CD4-positive, CD25-positive, alpha-beta regulatory T cell (primary cell): Measurements from ENCODE around the gene TLR5. TPM values are rescaled to one million over a fixed set of nuclear protein-coding genes. Genes with fewer than 3 reads are reported as not detected.

Experiments
- ATAC-seq, 2 donors: fragments of 150-1000 bp; cut with Tn5 transposase; one replicate each; pipeline ENCODE4 v1.10.0; 2021; ENCODE audit warnings: low read depth in 2 of 2, moderate number of reproducible peaks in 2 of 2, moderate library complexity in 1 of 2
- DNase-seq, 3 donors: peaks; one replicate each; pipeline versions ENCODE4 v3.0.0 to v3.0.0-alpha.2; 2012 to 2022; ENCODE audit warnings: mixed read lengths in 1 of 3
- H3K27ac ChIP-seq: one replicate; pipeline ENCODE4 v1.7.0; 2013; ENCODE audit warnings: mild to moderate bottlenecking, low read length; ENCODE audit not compliant: insufficient read depth, poor library complexity, severe bottlenecking
- H3K27me3 ChIP-seq: one replicate; pipeline ENCODE4 v1.7.0; 2013; ENCODE audit warnings: low read length; ENCODE audit not compliant: control insufficient read depth, insufficient read depth
- H3K36me3 ChIP-seq: one replicate; pipeline ENCODE4 v1.7.0; 2013; ENCODE audit warnings: mild to moderate bottlenecking, low read length, moderate library complexity; ENCODE audit not compliant: control insufficient read depth, insufficient read depth
- H3K4me1 ChIP-seq: 2 replicates; pipeline ENCODE4 v1.7.0; 2013; ENCODE audit warnings: mild to moderate bottlenecking, low read length; ENCODE audit not compliant: insufficient read depth, control insufficient read depth, poor library complexity, severe bottlenecking
- H3K4me3 ChIP-seq: one replicate; pipeline ENCODE4 v1.7.0; 2013; ENCODE audit warnings: low read depth, mild to moderate bottlenecking, low read length, moderate library complexity
- H3K9me3 ChIP-seq, 2 experiments: 1 replicate in 1 of 2; 2 replicates in 1 of 2; pipeline ENCODE4 v1.7.0; 2013; ENCODE audit warnings: low read length in 2 of 2, mild to moderate bottlenecking in 1 of 2, moderate library complexity in 1 of 2; ENCODE audit not compliant: control insufficient read depth in 2 of 2
- H3K27ac Mint-ChIP-seq, 3 donors: one replicate each; pipeline ENCODE4 v1.8.0; 2020 to 2022; ENCODE audit warnings: mild to moderate bottlenecking in 3 of 3, mixed read lengths in 3 of 3, moderate library complexity in 2 of 3
- H3K27me3 Mint-ChIP-seq: one replicate; pipeline ENCODE4 v1.8.0; 2022; ENCODE audit warnings: mild to moderate bottlenecking, mixed read lengths
- H3K36me3 Mint-ChIP-seq: one replicate; pipeline ENCODE4 v1.8.0; 2020; ENCODE audit warnings: mixed read lengths
- H3K4me1 Mint-ChIP-seq, 4 donors: one replicate each; pipeline ENCODE4 v1.8.0; 2020 to 2022; ENCODE audit warnings: mixed read lengths in 4 of 4, mild to moderate bottlenecking in 1 of 4
- H3K4me3 Mint-ChIP-seq, 4 donors: one replicate each; pipeline ENCODE4 v1.8.0; 2020 to 2022; ENCODE audit warnings: mild to moderate bottlenecking in 4 of 4, mixed read lengths in 4 of 4, moderate library complexity in 3 of 4
- H3K9me3 Mint-ChIP-seq, 7 donors: one replicate each; pipeline ENCODE4 v1.8.0; 2020 to 2022; ENCODE audit warnings: mixed read lengths in 7 of 7, mild to moderate bottlenecking in 3 of 7, moderate library complexity in 2 of 7
- polyA plus RNA-seq, 4 donors: library from polyadenylated mRNA; unstranded; fragments of 300-500 nt; fragmentation: Illumina TruSeq; gene quantifications; one replicate each; pipeline ENCODE4 v1.2.3, GENCODE V29; 2021
- total RNA-seq: library from RNA; stranded (reverse); gene quantifications from one replicate; pipeline ENCODE4 v1.2.3, GENCODE V29; 2022

Gene TLR5
- total and polyA plus RNA-seq, 5 donors from 2014 or later: 0.84 to 9.5 (median 5.0) TPM

DNA sequence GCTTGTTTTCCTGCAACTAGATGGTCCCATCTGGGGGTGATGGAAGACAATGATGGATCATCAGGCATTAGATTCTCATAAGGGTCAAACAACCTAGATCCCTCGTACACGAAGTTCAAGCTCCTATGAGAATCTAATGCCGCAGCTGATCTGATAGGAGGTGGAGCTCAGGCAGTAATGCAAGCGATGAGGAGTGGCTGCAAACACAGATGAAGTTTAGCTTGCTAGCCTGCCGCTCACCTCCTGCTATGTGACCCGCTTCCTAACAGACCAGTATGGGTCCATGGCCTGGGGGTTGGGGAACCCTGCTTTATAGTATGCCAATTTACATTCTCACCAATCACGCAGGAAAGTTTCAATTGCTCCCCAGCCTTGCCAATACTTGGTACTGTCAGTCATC is 37.5 kb downstream of the TLR5 start:
- no peaks in the 10 kb centered on the region for H3K27me3 ChIP-seq
- no peak overlapping the region for H3K4me3 ChIP-seq
- no peaks in the 10 kb centered on the region for H3K4me1 ChIP-seq
- H3K27ac Mint-ChIP-seq: no peak overlapping the region
- H3K4me1 Mint-ChIP-seq: peaks cover 0 to 3% (median 0%) of the 10 kb centered on the region in 4 donors
- no peaks in the 10 kb centered on the region for H3K36me3 ChIP-seq
- no peaks in the 10 kb centered on the region for H3K36me3 Mint-ChIP-seq
- H3K9me3 ChIP-seq: no peaks in the 10 kb centered on the region
- H3K27ac ChIP-seq: no peak overlapping the region
- peaks cover 0 to 6% (median 2%) of the 10 kb centered on the region in 7 donors for H3K9me3 Mint-ChIP-seq
- DNase-seq (no peak), ATAC-seq (no peak)
- H3K27me3 Mint-ChIP-seq: peaks cover 23% of the 10 kb centered on the region
- H3K4me3 Mint-ChIP-seq: no peak overlapping the region

DNA sequence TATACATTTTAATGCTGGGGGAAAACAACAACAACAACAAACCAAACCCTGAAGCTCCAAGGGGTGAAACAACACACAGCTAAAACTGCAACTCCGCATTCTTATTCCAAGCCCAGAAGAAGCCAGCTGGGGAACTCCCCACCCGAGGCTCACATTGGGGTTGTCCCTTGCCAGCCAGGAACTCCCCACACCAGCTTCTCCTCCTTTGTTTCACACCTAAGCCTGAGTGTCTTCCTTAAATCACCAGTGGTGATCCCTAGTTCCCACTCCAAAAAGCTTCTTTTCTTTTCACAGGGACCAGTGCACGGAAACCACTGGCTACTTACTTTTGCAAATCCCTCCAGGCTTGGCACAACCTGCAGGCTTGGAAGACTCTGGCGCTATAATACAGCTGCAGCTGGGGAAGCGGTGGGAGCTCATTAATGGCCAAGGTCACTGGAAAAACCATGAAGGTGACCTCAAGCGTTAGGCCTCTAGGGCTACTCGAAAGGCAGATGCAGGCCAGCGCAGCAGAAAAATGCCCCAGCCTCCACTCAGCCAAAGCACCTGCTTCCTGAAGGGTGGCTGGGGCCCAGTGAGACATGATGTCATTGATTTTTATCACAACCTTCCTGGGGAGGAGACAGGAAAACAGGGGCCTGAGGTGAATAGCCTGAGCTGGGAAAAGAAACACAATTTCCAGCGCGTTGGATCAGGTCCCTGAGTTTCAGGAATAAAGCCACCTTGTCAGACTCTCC is 40.1 kb downstream of the TLR5 start:
- Mint-ChIP-seq H3K36me3 (no peaks in the 10 kb centered on the region), H3K27me3 (peaks cover 33% of the 10 kb centered on the region), H3K4me1 (no peaks in the 10 kb centered on the region), H3K4me3 (no peak overlapping the region), H3K27ac (no peak overlapping the region), H3K9me3 (peaks cover 0 to 13% (median 3%) of the 10 kb centered on the region in 7 donors)
- ATAC-seq (no peak), DNase-seq (no peak)
- Histone ChIP-seq H3K4me1 (no peaks in the 10 kb centered on the region), H3K36me3 (no peaks in the 10 kb centered on the region), H3K9me3 (peaks cover 3 to 6% of the 10 kb centered on the region in 2 experiments), H3K27me3 (no peaks in the 10 kb centered on the region), H3K27ac (no peak overlapping the region), H3K4me3 (no peak overlapping the region)

DNA sequence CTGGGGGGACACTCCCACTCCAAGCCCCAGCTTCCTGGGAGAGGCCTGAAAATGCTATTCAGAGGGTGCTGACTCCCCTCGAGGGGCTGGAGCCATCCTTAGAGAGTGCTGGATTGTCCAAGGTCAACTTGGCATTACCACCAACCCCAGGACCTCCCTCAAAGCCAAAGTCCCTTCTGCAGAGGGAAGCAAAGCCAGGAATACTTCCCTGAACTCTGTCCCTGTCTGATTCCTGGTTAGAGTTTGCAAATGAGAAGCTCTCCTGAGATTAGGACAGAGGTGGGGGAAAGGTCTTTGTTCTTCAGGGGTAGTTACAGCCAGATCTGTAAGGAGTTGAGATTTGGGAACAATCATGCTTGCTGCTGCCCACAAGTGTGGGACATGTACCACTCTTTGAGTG is 45.3 kb downstream of the TLR5 start:
- Mint-ChIP-seq H3K27ac (no peak overlapping the region), H3K27me3 (peaks cover 29% of the 10 kb centered on the region)
- H3K9me3 ChIP-seq: peaks cover 3 to 6% of the 10 kb centered on the region in 2 experiments

DNA sequence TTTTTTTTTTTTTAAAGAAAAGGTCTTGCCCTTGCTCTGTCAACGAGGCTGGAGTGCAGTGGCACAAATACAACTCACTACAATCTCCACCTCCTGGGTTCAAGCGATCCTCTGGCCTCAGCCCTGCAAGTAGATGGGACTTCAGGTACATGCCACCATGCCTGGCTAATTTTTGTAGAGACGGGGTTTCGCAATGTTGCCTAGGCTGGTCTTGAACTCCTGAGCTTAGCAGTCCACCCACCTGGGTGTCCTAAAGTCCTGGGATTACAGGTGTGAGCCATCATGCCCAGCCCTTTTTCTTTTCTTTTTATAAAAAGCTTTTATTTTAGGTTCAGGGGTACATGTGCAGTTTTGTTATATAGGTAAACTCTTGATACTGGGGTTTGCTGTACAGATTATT is 47.2 kb downstream of the TLR5 start:
- Histone ChIP-seq H3K27me3 (no peaks in the 10 kb centered on the region), H3K36me3 (no peaks in the 10 kb centered on the region), H3K4me1 (no peaks in the 10 kb centered on the region), H3K27ac (no peak overlapping the region), H3K9me3 (peaks cover 3 to 6% of the 10 kb centered on the region in 2 experiments), H3K4me3 (no peak overlapping the region)
- Mint-ChIP-seq H3K27me3 (peaks cover 20% of the 10 kb centered on the region), H3K9me3 (peaks cover 0 to 10% (median 0%) of the 10 kb centered on the region in 7 donors), H3K27ac (no peak overlapping the region), H3K4me1 (no peaks in the 10 kb centered on the region), H3K36me3 (no peaks in the 10 kb centered on the region), H3K4me3 (no peak overlapping the region)
- DNase-seq (no peak), ATAC-seq (no peak)

More for the DNA sequence above, 45.3 kb downstream of the TLR5 start:
- Mint-ChIP-seq H3K9me3 (peaks cover 0 to 13% (median 3%) of the 10 kb centered on the region in 7 donors), H3K4me3 (no peak overlapping the region), H3K4me1 (no peaks in the 10 kb centered on the region), H3K36me3 (no peaks in the 10 kb centered on the region)
- Histone ChIP-seq H3K36me3 (no peaks in the 10 kb centered on the region), H3K27me3 (no peaks in the 10 kb centered on the region), H3K4me3 (no peak overlapping the region), H3K27ac (no peak overlapping the region), H3K4me1 (no peaks in the 10 kb centered on the region)
- no peak for DNase-seq
- ATAC-seq: no peak

DNA sequence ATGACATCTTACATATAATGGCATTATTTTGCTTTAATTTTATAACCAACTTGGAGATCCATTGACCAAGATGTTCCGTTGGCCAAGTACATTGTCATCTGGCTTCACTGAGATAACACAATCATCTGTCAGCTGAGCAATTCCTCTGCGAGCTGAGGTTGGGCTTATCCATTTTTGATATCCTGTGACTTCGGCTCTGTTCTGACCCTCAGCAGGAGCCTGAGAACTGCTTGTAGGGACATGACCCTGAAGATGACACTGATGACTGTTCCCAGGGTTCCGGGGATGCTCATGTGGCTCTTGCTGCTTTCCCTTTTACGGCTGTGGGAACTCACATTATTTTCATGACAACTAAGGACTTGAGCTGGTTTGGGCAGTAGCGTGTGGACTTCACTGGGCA is 51.2 kb downstream of the TLR5 start:
- H3K4me1 Mint-ChIP-seq: peaks cover 0 to 2% (median 0%) of the 10 kb centered on the region in 4 donors
- no peak overlapping the region for H3K4me3 Mint-ChIP-seq
- H3K27ac ChIP-seq: no peak overlapping the region
- ATAC-seq (no peak), DNase-seq (no peak)
- H3K4me1 ChIP-seq: no peaks in the 10 kb centered on the region
- no peak overlapping the region for H3K4me3 ChIP-seq
- no peaks in the 10 kb centered on the region for H3K27me3 ChIP-seq
- no peaks in the 10 kb centered on the region for H3K9me3 Mint-ChIP-seq
- no peaks in the 10 kb centered on the region for H3K36me3 Mint-ChIP-seq
- no peaks in the 10 kb centered on the region for H3K9me3 ChIP-seq
- H3K27me3 Mint-ChIP-seq: peaks cover 9% of the 10 kb centered on the region
- H3K36me3 ChIP-seq: no peaks in the 10 kb centered on the region
- no peak overlapping the region for H3K27ac Mint-ChIP-seq

DNA sequence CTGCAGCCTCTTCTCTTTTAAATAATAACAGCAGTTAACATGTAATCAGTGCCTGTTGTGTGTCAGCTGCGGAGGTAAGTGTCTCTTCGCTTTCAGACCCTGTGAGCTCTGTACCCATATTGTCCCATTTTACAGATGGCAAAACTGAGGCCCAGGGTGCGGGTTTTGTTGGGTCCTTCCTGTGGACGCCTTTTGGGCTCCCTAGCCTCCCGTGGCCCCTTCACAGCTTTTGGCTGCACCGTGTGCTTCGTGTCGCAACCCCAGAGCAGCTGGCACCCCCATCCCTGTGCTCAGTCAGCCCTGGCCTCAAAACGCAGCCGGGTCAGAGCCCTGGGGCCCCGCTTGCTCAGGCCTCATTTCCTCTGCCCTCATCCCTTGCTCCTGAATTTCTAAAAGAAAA is 53.8 kb downstream of the TLR5 start:
- Histone ChIP-seq H3K27ac (no peak overlapping the region), H3K27me3 (no peaks in the 10 kb centered on the region), H3K4me1 (no peaks in the 10 kb centered on the region), H3K4me3 (no peak overlapping the region), H3K9me3 (no peaks in the 10 kb centered on the region), H3K36me3 (no peaks in the 10 kb centered on the region)
- Mint-ChIP-seq H3K27me3 (peaks cover 9% of the 10 kb centered on the region), H3K9me3 (no peaks in the 10 kb centered on the region), H3K4me3 (no peak overlapping the region), H3K27ac (no peak overlapping the region), H3K36me3 (no peaks in the 10 kb centered on the region), H3K4me1 (peaks cover 0 to 2% (median 0%) of the 10 kb centered on the region in 4 donors)
- no peak for DNase-seq
- ATAC-seq: no peak

DNA sequence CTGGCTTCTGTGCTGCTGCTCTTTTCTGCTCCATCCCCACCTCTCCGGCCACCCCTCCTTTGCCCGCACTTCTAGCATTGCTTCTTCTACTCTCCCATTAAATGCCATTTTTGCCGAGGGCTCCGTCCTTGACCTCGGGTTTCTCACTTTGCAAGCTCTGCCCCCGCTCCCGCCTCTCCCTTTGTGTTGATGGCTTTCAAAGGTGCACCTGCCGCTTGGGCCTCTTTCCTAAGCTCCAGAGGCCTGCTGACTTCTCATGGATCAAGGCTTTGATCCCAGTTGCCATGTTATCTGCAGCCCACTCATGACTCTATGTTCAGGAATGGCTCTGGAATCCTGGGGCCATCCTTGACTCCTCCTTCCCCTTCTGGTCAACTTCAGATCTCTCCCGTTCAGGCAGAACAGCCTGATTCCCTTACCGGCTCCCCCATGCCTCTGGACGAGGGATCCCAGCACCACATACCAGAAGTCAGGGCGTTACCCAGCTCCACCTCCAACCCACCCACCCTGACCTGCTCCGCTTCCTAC is 54.3 kb downstream of the TLR5 start:
- no peaks in the 10 kb centered on the region for H3K36me3 ChIP-seq
- no peak for DNase-seq
- H3K27ac ChIP-seq: no peak overlapping the region
- H3K27ac Mint-ChIP-seq: no peak overlapping the region
- H3K4me3 ChIP-seq: no peak overlapping the region
- H3K4me3 Mint-ChIP-seq: no peak overlapping the region
- no peaks in the 10 kb centered on the region for H3K27me3 ChIP-seq
- ATAC-seq: no peak
- no peaks in the 10 kb centered on the region for H3K9me3 ChIP-seq
- H3K4me1 ChIP-seq: no peaks in the 10 kb centered on the region
- peaks cover 0 to 2% (median 0%) of the 10 kb centered on the region in 4 donors for H3K4me1 Mint-ChIP-seq
- H3K36me3 Mint-ChIP-seq: no peaks in the 10 kb centered on the region
- H3K27me3 Mint-ChIP-seq: peaks cover 9% of the 10 kb centered on the region
- no peaks in the 10 kb centered on the region for H3K9me3 Mint-ChIP-seq
